Tibial artery (tissue), 4 donors: Measurements from ENCODE around the gene PSENEN.
A peak's percentile ranks its signal among the peaks of the same experiment; 100 is the strongest.

ENCODE experiments used
- DNase-seq, 2 donors: peaks; one replicate each; pipeline ENCODE4 v3.0.0-alpha.2; 2019
- H3K27ac ChIP-seq, 2 donors: fragments of 200-600 bp; sonication (generic) in 1 of 2; 1 replicate in 1 of 2; 2 replicates in 1 of 2; pipeline ENCODE4 v1.5.1; 2018 to 2019; ENCODE audit warnings: mild to moderate bottlenecking in 1 of 2
- H3K27me3 ChIP-seq, 2 donors: fragments of 200-600 bp; sonication (generic) in 1 of 2; one replicate each; pipeline versions ENCODE4 v1.5.1 to v1.6.0; 2016 to 2019
- H3K36me3 ChIP-seq, 3 donors: fragments of 200-600 bp; sonication (generic) in 2 of 3; one replicate each; pipeline ENCODE4 v1.5.1; 2016 to 2019; ENCODE audit warnings: mild to moderate bottlenecking in 2 of 3
- H3K4me1 ChIP-seq, 4 donors: fragments of 200-600 bp; sonication (generic) in 2 of 4; 1 replicate in 3 of 4; 2 replicates in 1 of 4; pipeline ENCODE4 v1.5.1; 2016 to 2019
- H3K4me3 ChIP-seq, 2 donors: fragments of 200-600 bp; sonication (generic) in 1 of 2; 1 replicate in 1 of 2; 2 replicates in 1 of 2; pipeline ENCODE4 v1.5.1; 2018 to 2019; ENCODE audit warnings: mild to moderate bottlenecking in 2 of 2
- H3K9me3 ChIP-seq, 3 donors: fragments of 200-600 bp; sonication (generic) in 1 of 3; one replicate each; pipeline ENCODE4 v1.5.1; 2016 to 2019
- intact Hi-C: fragments of 100-400 bp; cut with DNase I; formaldehyde crosslinking; loops from one replicate; pipeline ENCODE4 v1.15.0; 2023; ENCODE audit warnings: low total_unique reads
- TF ChIP-seq, protein P1 (sequence below), 2 experiments: fragments of 200-600 bp in 1 of 2; fragments of 450-650 bp in 1 of 2; IDR thresholded peaks; one replicate each; pipeline ENCODE4 v1.5.1; 2017 to 2019; ENCODE audit warnings: antibody characterized with exemption in 2 of 2, mild to moderate bottlenecking in 1 of 2, moderate library complexity in 1 of 2

The PSENEN gene

DNA sequence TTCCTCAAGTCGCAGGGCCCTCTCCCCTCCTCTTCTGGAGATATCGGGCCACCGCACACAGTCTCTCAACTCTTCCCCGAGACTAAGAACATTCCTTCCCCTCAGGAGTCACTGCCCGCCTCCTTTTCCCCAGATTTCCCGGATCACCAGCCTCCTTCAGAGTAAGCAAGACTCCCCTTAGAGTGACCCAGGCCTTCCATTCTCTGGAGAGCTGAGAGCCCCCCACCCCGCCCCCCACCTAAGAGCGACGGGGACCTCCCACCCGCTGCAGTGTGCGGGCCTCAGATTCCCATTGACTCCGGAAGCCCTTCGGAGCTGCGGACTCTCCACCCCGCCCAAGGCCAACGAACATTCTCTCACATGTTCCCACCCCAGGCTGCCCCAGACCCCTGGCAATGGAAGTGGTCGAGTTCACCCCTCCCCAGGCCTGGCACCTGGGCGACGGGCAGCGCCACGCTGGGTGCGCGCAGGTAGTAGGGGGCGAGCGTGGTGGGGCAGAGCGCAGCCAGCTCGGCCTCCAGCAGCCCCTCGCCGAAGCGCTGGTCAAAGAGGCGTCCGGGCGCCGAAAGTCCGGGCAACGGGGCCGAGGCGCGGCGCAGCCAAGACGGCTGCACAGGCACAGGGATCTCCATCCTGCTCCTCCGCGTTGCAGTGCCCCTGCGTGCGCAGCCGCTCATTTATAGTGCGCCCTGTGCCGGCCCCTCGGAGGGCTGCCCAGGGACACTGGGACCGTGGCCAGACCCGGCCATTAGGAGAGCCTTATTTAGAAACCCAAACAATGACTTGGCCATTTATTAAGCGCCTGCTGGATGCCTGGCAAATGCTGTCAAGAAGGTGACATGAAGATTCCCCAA lies 11.2 kb downstream of the PSENEN start, which contains the start of gene HSPB6:
TSS of gene HSPB6 (minus strand) at position 653 of the 854 bp plus-strand sequence. CDS start at position 632, 21 bp downstream.
- DNase-seq, result peak; percentile 72 to 91
- peaks cover 5 to 57% (median 38%) of the 10 kb centered on the region in 4 donors for H3K4me1 ChIP-seq
- intact Hi-C loops, result loop anchor here (5.0 kb wide), 1 partner anchor 39 kb away; the partner anchor contains the start of gene KMT2B
- H3K27me3 ChIP-seq, result no peaks in the 10 kb centered on the region
- H3K4me3 ChIP-seq, result peak within 1 kb of the TSS; percentile 72 to 75
- TF ChIP-seq, protein P1, sequence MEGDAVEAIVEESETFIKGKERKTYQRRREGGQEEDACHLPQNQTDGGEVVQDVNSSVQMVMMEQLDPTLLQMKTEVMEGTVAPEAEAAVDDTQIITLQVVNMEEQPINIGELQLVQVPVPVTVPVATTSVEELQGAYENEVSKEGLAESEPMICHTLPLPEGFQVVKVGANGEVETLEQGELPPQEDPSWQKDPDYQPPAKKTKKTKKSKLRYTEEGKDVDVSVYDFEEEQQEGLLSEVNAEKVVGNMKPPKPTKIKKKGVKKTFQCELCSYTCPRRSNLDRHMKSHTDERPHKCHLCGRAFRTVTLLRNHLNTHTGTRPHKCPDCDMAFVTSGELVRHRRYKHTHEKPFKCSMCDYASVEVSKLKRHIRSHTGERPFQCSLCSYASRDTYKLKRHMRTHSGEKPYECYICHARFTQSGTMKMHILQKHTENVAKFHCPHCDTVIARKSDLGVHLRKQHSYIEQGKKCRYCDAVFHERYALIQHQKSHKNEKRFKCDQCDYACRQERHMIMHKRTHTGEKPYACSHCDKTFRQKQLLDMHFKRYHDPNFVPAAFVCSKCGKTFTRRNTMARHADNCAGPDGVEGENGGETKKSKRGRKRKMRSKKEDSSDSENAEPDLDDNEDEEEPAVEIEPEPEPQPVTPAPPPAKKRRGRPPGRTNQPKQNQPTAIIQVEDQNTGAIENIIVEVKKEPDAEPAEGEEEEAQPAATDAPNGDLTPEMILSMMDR (IDR thresholded peaks at IDR 0.05), result no peak
- H3K27ac ChIP-seq, result peak within 1 kb of the TSS; percentile 93 to 100
- no peaks in the 10 kb centered on the region for H3K9me3 ChIP-seq
- H3K36me3 ChIP-seq, result peaks cover 11 to 38% (median 29%) of the 10 kb centered on the region in 3 donors

DNA sequence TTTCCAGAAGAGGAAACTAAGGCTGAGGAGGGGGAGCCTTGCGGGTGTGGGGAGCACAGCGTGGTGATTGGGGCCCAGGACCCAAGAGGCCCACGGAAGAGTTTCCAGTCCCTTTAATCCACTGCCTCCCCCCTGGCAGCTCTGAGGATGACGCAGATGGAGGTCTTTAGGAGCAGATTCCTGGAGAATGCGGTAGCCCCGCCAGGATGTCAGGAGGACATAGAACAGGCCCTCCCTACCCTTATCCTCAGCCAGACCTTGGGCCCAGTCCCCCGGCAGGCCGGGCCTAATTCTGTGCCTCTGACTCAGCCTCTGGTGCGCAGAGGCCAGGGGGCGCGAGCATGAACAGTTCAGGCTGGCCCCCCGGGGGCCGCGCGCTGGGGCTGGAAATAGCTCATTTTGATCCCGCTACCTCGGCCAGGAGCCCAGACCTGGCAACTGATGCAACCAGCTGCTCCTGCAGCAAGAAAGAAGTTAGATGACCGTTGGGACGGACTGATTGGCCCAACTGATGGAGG lies 11.8 kb downstream of the PSENEN start:
- intact Hi-C loops, result loop anchor here (5.0 kb wide), 1 partner anchor 40 kb away; the partner anchor contains the start of gene KMT2B
- TF ChIP-seq, protein P1 (IDR thresholded peaks at IDR 0.05), result no peak

GRCh38 chr19:35757749-35758608 lies 12.5 kb downstream of the PSENEN start, which contains the start of gene PROSER3:
Gene PROSER3, plus strand, starts transcription at chr19:35758176. Its CDS starts 40 bp downstream, at chr19:35758216.
- H3K9me3 ChIP-seq, result no peaks in the 10 kb centered on the region
- peak within 1 kb of the TSS; percentile 72 to 75 for H3K4me3 ChIP-seq
- DNase-seq, result peak; percentile 99 to 100
- H3K27me3 ChIP-seq, result no peaks in the 10 kb centered on the region
- intact Hi-C loops, result loop anchor here (5.0 kb wide), 1 partner anchor 41 kb away; the partner anchor contains the start of gene KMT2B
- TF ChIP-seq, protein P1 (IDR thresholded peaks at IDR 0.05), result peak in 1 of 2 experiments; percentile 5
- H3K36me3 ChIP-seq, result peaks cover 11 to 36% (median 22%) of the 10 kb centered on the region in 3 donors
- H3K27ac ChIP-seq, result peak within 1 kb of the TSS; percentile 93 to 100
- peaks cover 5 to 57% (median 38%) of the 10 kb centered on the region in 4 donors for H3K4me1 ChIP-seq

More for the DNA sequence above, 11.8 kb downstream of the PSENEN start:
- Histone ChIP-seq H3K27me3 (no peaks in the 10 kb centered on the region), H3K4me1 (peaks cover 5 to 57% (median 38%) of the 10 kb centered on the region in 4 donors), H3K27ac (peak overlapping the region; percentile 93 to 100), H3K9me3 (no peaks in the 10 kb centered on the region), H3K4me3 (peak overlapping the region; percentile 72 to 75), H3K36me3 (peaks cover 11 to 38% (median 27%) of the 10 kb centered on the region in 3 donors)
- peak; percentile 94 to 98 for DNase-seq

DNA sequence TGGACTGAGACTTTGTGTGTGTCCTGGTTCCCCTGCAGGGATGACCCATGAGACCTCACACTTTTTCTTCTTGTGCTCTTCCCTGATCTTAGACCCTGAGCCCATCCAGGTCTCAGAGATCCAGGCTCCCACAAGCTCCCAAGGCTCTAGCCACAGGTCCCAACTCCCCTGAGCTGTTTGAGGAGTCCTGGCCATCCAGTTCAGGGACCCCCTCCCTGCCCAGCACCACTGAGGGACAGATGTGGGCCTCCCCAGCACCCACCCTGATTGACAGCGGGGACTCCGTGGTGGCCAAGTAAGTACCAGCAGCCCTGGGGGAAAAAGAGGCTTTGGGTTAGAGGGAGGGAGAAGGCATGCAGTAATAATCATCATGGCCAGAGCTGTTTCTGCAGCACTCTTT lies 14.2 kb downstream of the PSENEN start:
- TF ChIP-seq, protein P1 (IDR thresholded peaks at IDR 0.05), result no peak
- Histone ChIP-seq H3K4me1 (peaks cover 5 to 50% (median 36%) of the 10 kb centered on the region in 4 donors), H3K36me3 (peaks cover under 1 to 37% (median 9%) of the 10 kb centered on the region in 3 donors), H3K9me3 (no peaks in the 10 kb centered on the region), H3K27me3 (no peaks in the 10 kb centered on the region), H3K27ac (no peak overlapping the region), H3K4me3 (no peak overlapping the region)
- intact Hi-C loops, result loop anchor here (5.0 kb wide), 1 partner anchor 42 kb away; the partner anchor contains the start of gene KMT2B
- no peak for DNase-seq
